Transverse colon (tissue), 4 donors: Measurements from ENCODE around the gene ENO2.
"Not testable (repeated sequence)": the region's sequence is repeated elsewhere in the genome, so short reads cannot be mapped to it uniquely, and the experiment has no call there.

Experiments used
- EP300 ChIP-seq: sonication (generic); formaldehyde crosslinking; IDR thresholded peaks from one replicate; pipeline ENCODE4 v1.6.1; 2017; ENCODE audit warnings: antibody characterized with exemption, low read depth
- POLR2A ChIP-seq: fragments of 450-650 bp; IDR thresholded peaks from one replicate; pipeline ENCODE4 v1.6.1; 2016; ENCODE audit warnings: antibody characterized with exemption, mild to moderate bottlenecking, moderate library complexity
- POLR2AphosphoS5 ChIP-seq, 3 donors: sonication (generic); formaldehyde crosslinking; IDR thresholded peaks; one replicate each; pipeline ENCODE4 v1.6.1; 2016; ENCODE audit warnings: antibody characterized with exemption in 3 of 3
- TF ChIP-seq, protein P1 (sequence below), 5 experiments: fragments of 200-600 bp in 3 of 5; fragments of 450-650 bp in 2 of 5; sonication (generic) in 3 of 5; IDR thresholded peaks; 1 replicate in 2 of 5; 2 replicates in 3 of 5; pipeline ENCODE4 v1.5.1; 2016 to 2017; ENCODE audit warnings: antibody characterized with exemption in 5 of 5, inconsistent platforms in 3 of 5, mild to moderate bottlenecking in 2 of 5, moderate library complexity in 1 of 5

DNA sequence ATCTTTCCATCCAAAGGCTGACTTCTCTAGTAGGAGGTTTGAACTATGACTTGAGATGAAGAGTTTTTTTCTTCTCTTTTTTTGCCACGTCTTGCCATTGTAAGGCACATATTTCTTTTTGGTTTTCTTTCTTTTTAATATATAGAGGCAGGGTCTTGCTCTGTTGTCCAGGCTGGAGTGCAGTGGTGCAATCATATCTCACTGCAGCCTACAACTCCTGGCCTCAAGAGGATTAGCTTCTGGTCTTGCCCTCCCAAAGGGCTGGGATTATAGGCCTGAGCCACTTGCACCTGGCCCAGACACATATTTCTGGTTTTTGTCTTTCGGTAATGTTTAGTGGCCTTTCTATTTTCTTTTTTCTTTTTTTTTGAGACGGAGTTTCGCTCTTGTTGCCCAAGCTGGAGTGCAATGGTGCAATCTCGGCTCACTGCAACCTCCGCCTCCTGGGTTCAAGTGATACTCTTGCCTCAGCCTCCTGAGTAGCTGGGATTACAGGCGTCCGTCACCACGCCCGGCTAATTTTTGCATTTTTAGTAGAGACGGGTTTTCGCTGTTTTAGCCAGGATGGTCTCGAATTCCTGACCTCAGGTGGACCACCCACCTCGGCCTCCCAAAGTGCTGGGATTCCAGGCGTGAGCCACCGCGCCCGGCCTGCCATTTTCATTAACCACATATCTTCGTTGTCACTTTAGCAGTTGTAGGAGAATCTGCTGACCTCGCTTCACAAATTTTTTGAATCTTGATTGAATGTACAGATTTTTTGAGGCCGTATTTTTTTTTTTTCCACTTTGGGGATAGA, 24.4 kb upstream of the ENO2 start:
- TF ChIP-seq, protein P1, sequence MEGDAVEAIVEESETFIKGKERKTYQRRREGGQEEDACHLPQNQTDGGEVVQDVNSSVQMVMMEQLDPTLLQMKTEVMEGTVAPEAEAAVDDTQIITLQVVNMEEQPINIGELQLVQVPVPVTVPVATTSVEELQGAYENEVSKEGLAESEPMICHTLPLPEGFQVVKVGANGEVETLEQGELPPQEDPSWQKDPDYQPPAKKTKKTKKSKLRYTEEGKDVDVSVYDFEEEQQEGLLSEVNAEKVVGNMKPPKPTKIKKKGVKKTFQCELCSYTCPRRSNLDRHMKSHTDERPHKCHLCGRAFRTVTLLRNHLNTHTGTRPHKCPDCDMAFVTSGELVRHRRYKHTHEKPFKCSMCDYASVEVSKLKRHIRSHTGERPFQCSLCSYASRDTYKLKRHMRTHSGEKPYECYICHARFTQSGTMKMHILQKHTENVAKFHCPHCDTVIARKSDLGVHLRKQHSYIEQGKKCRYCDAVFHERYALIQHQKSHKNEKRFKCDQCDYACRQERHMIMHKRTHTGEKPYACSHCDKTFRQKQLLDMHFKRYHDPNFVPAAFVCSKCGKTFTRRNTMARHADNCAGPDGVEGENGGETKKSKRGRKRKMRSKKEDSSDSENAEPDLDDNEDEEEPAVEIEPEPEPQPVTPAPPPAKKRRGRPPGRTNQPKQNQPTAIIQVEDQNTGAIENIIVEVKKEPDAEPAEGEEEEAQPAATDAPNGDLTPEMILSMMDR (IDR thresholded peaks at IDR 0.05), result not testable (repeated sequence)
- not testable (repeated sequence) for TF ChIP-seq EP300; POLR2AphosphoS5 (IDR thresholded peaks at IDR 0.05); POLR2A
